ENCODE data around the gene ZNF684.

DNA sequence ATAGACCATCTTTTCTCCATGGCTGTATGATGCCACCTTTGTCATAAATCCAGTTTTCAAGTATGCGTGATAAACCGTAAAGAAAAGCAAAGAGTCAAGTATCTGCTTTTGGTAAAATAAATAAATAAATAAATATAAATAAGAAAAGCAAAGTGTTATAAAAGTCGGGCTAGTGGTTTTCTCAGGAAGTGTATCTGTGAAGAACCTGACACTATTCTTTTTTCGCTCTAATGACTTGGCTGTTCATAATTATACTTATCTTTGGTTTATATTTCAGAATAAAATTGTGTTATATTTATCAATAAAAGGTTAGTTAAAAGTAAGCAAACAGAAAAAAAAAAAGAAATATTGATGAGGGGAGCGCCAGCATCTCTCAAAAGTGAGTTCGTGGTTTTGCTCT lies 23.5 kb upstream of the ZNF684 start:
- TF ChIP-seq, protein P1, sequence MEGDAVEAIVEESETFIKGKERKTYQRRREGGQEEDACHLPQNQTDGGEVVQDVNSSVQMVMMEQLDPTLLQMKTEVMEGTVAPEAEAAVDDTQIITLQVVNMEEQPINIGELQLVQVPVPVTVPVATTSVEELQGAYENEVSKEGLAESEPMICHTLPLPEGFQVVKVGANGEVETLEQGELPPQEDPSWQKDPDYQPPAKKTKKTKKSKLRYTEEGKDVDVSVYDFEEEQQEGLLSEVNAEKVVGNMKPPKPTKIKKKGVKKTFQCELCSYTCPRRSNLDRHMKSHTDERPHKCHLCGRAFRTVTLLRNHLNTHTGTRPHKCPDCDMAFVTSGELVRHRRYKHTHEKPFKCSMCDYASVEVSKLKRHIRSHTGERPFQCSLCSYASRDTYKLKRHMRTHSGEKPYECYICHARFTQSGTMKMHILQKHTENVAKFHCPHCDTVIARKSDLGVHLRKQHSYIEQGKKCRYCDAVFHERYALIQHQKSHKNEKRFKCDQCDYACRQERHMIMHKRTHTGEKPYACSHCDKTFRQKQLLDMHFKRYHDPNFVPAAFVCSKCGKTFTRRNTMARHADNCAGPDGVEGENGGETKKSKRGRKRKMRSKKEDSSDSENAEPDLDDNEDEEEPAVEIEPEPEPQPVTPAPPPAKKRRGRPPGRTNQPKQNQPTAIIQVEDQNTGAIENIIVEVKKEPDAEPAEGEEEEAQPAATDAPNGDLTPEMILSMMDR (IDR thresholded peaks at IDR 0.05), result no peak
- TF ChIP-seq POLR2A (IDR thresholded peaks at IDR 0.05), result no peak
